CD14-positive monocyte (primary cell): ENCODE results near the gene RYR3. TPM values are rescaled to one million over a fixed set of nuclear protein-coding genes. Genes with fewer than 3 reads are reported as not detected.

ENCODE experiments used
- DNase-seq, 3 donors: peaks; one replicate each; pipeline ENCODE4 v3.0.0-alpha.2; 2011 to 2022
- H2AFZ ChIP-seq: 2 replicates; pipeline ENCODE4 v1.6.0; 2012; ENCODE audit warnings: mild to moderate bottlenecking, low read depth, low read length, inconsistent platforms; ENCODE audit not compliant: insufficient read depth, poor library complexity, severe bottlenecking
- H3K27ac ChIP-seq, 2 donors: 1 replicate in 1 of 2; 2 replicates in 1 of 2; pipeline ENCODE4 v1.5.1; 2012 to 2013; ENCODE audit warnings: low read length in 2 of 2, control low read depth in 1 of 2, inconsistent platforms in 1 of 2, low read depth in 1 of 2, mild to moderate bottlenecking in 1 of 2
- H3K27me3 ChIP-seq, 2 donors: one replicate each; pipeline versions ENCODE4 v1.6.0 to v1.6.1; 2011 to 2013; ENCODE audit warnings: low read length in 2 of 2; ENCODE audit not compliant: control insufficient read depth in 2 of 2, insufficient read depth in 2 of 2
- H3K36me3 ChIP-seq, 2 donors: replicated peaks in 1 of 2; 1 replicate in 1 of 2; 2 replicates in 1 of 2; pipeline versions ENCODE4 v1.5.1 to v1.6.1; 2012 to 2013; ENCODE audit warnings: low read length in 2 of 2, control low read depth in 1 of 2, inconsistent platforms in 1 of 2, mild to moderate bottlenecking in 1 of 2; ENCODE audit not compliant: insufficient read depth in 2 of 2, control insufficient read depth in 1 of 2
- H3K4me1 ChIP-seq, 2 donors: 1 replicate in 1 of 2; 2 replicates in 1 of 2; pipeline versions ENCODE4 v1.5.1 to v1.6.1; 2012 to 2013; ENCODE audit warnings: low read length in 2 of 2, control low read depth in 1 of 2, inconsistent platforms in 1 of 2, mild to moderate bottlenecking in 1 of 2, moderate library complexity in 1 of 2; ENCODE audit not compliant: insufficient read depth in 2 of 2, control insufficient read depth in 1 of 2
- H3K4me2 ChIP-seq: replicated peaks from 2 replicates; pipeline ENCODE3; 2012; ENCODE audit warnings: low read length, moderate library complexity, mild to moderate bottlenecking; ENCODE audit not compliant: poor library complexity, severe bottlenecking; ENCODE audit errors: extremely low read depth
- H3K4me3 ChIP-seq, 3 experiments: fragments of 200-600 bp in 1 of 3; sonication (generic) in 1 of 3; replicated peaks in 1 of 3; 1 replicate in 2 of 3; 2 replicates in 1 of 3; pipeline ENCODE4 v1.5.1; 2011 to 2013; ENCODE audit warnings: low read length in 3 of 3, mild to moderate bottlenecking in 3 of 3, control low read depth in 2 of 3, low read depth in 2 of 3, inconsistent platforms in 1 of 3, moderate library complexity in 1 of 3
- H3K79me2 ChIP-seq: 2 replicates; pipeline ENCODE4 v1.6.0; 2012; ENCODE audit warnings: mild to moderate bottlenecking, control low read depth, inconsistent platforms, low read length, moderate library complexity; ENCODE audit not compliant: insufficient read depth
- H3K9ac ChIP-seq: 2 replicates; pipeline ENCODE4 v1.6.0; 2017; ENCODE audit warnings: low read length, mild to moderate bottlenecking; ENCODE audit not compliant: insufficient read depth, poor library complexity, severe bottlenecking
- H3K9me3 ChIP-seq, 2 donors: replicated peaks in 1 of 2; 1 replicate in 1 of 2; 2 replicates in 1 of 2; pipeline versions ENCODE4 v1.5.1 to v1.6.1; 2012 to 2013; ENCODE audit warnings: low read length in 2 of 2, control low read depth in 1 of 2; ENCODE audit not compliant: control insufficient read depth in 1 of 2, insufficient read depth in 1 of 2
- H4K20me1 ChIP-seq: 2 replicates; pipeline ENCODE4 v1.6.0; 2012; ENCODE audit warnings: mild to moderate bottlenecking, low read length, control low read depth, moderate library complexity; ENCODE audit not compliant: insufficient read depth
- H3K27ac Mint-ChIP-seq, 7 donors: one replicate each; pipeline ENCODE4 v1.8.0; 2020; ENCODE audit warnings: mild to moderate bottlenecking in 7 of 7, mixed read lengths in 7 of 7, moderate library complexity in 6 of 7, inconsistent platforms in 2 of 7
- H3K27me3 Mint-ChIP-seq, 3 donors: one replicate each; pipeline ENCODE4 v1.8.0; 2021 to 2022; ENCODE audit warnings: low read depth in 3 of 3, mild to moderate bottlenecking in 3 of 3, mixed read lengths in 3 of 3, moderate library complexity in 3 of 3, inconsistent platforms in 1 of 3
- H3K36me3 Mint-ChIP-seq, 2 donors: one replicate each; pipeline ENCODE4 v1.8.0; 2020; ENCODE audit warnings: mixed read lengths in 2 of 2, inconsistent platforms in 1 of 2, mild to moderate bottlenecking in 1 of 2
- H3K4me1 Mint-ChIP-seq: one replicate; pipeline ENCODE4 v1.8.0; 2020; ENCODE audit warnings: mild to moderate bottlenecking, mixed read lengths
- H3K4me3 Mint-ChIP-seq, 2 donors: one replicate each; pipeline ENCODE4 v1.8.0; 2020; ENCODE audit warnings: mild to moderate bottlenecking in 2 of 2, mixed read lengths in 2 of 2, moderate library complexity in 1 of 2
- H3K9me3 Mint-ChIP-seq, 7 donors: one replicate each; pipeline ENCODE4 v1.8.0; 2020 to 2022; ENCODE audit warnings: mixed read lengths in 7 of 7, mild to moderate bottlenecking in 6 of 7, moderate library complexity in 6 of 7, inconsistent platforms in 2 of 7
- WGBS: methylation state at CpG from one replicate; pipeline ENCODE4 v1.1.5; 2013; ENCODE audit warnings: missing lambda C conversion rate; ENCODE audit not compliant: insufficient coverage; 5-methylcytosine and 5-hydroxymethylcytosine counted together
- intact Hi-C, 2 donors: fragments of 100-400 bp; cut with micrococcal nuclease; formaldehyde crosslinking; loops; one replicate each; pipeline versions ENCODE4 v1.15.0 to v1.15.1; 2023
- polyA plus RNA-seq, 3 donors: library from polyadenylated mRNA; depleted of rRNA in 1 of 3; unstranded in 2 of 3; stranded (reverse) in 1 of 3; fragments of 300-500 nt in 2 of 3; fragments of >200 nt in 1 of 3; fragmentation: Illumina TruSeq in 2 of 3; gene quantifications; 1 replicate in 2 of 3; 2 replicates in 1 of 3; pipeline ENCODE4 v1.2.3, GENCODE V29; 2012 to 2021
- TF ChIP-seq, protein P1 (sequence below): fragments of 200-600 bp; IDR thresholded peaks from one replicate; pipeline ENCODE4 v1.8.0; 2022; ENCODE audit warnings: antibody characterized with exemption, mild to moderate bottlenecking

RYR3 gene
- polyA plus RNA-seq, 3 donors, result not detected

DNA sequence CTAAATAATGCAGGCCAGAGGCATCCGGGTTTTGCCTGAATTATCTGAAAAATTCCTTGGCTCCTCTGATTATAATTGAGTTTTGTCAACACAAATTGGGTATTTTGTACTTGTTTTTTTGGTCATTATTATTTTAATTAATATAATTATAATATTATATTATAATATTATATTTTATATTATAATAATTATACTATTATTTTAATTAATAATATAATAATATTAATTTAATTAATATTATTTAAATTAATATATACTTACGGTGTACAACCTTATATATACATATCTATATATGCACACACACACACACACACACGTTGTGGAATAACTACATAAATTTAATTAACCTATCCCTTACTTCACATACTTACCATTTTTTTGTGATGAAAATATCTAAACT is 73.5 kb downstream of the RYR3 start:
- no peaks in the 10 kb centered on the region for H3K4me1 ChIP-seq
- Mint-ChIP-seq H3K27ac (no peak overlapping the region), H3K27me3 (peaks cover 0 to 8% (median 2%) of the 10 kb centered on the region in 3 donors), H3K9me3 (no peaks in the 10 kb centered on the region), H3K4me1 (no peaks in the 10 kb centered on the region), H3K4me3 (no peak overlapping the region), H3K36me3 (no peaks in the 10 kb centered on the region)
- WGBS, result no CpG with 5 or more reads among the region's 3 CpGs
- no peak overlapping the region for H3K9ac ChIP-seq
- H2AFZ ChIP-seq, result no peak overlapping the region
- no peak overlapping the region for H3K27ac ChIP-seq
- H3K36me3 ChIP-seq, result no peaks in the 10 kb centered on the region
- H3K4me3 ChIP-seq, result no peak overlapping the region
- H3K4me2 ChIP-seq, result no peak overlapping the region
- H3K9me3 ChIP-seq, result no peaks in the 10 kb centered on the region
- intact Hi-C loops, result no loop called here
- H3K27me3 ChIP-seq, result no peaks in the 10 kb centered on the region
- no peaks in the 10 kb centered on the region for H3K79me2 ChIP-seq
- DNase-seq, result no peak
- H4K20me1 ChIP-seq, result no peaks in the 10 kb centered on the region
- TF ChIP-seq, protein P1, sequence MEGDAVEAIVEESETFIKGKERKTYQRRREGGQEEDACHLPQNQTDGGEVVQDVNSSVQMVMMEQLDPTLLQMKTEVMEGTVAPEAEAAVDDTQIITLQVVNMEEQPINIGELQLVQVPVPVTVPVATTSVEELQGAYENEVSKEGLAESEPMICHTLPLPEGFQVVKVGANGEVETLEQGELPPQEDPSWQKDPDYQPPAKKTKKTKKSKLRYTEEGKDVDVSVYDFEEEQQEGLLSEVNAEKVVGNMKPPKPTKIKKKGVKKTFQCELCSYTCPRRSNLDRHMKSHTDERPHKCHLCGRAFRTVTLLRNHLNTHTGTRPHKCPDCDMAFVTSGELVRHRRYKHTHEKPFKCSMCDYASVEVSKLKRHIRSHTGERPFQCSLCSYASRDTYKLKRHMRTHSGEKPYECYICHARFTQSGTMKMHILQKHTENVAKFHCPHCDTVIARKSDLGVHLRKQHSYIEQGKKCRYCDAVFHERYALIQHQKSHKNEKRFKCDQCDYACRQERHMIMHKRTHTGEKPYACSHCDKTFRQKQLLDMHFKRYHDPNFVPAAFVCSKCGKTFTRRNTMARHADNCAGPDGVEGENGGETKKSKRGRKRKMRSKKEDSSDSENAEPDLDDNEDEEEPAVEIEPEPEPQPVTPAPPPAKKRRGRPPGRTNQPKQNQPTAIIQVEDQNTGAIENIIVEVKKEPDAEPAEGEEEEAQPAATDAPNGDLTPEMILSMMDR, result no peak

DNA sequence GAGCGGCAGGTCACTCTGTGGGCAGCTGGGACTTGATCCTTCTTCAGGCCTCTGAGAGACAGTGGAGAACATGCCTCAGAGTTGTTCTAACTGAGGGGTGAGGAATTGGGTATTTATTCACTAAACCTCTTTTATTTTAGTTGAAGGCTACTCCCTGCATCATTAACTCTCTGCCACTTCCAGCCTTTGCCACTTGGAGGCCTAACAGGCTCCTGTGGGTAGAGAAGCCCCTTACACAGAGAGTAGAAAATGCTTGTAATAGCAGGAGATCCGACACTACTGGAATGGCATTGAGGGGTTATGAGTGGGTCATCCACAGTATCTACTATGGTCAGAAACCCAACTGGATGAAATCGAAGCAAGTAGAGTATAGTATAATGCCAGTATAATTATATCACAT is 81.7 kb downstream of the RYR3 start:
- H2AFZ ChIP-seq, result no peak overlapping the region
- H3K9me3 ChIP-seq, result no peaks in the 10 kb centered on the region
- no peaks in the 10 kb centered on the region for H3K4me1 ChIP-seq
- Mint-ChIP-seq H3K27ac (no peak overlapping the region), H3K36me3 (no peaks in the 10 kb centered on the region), H3K9me3 (peaks cover 0 to 3% (median 0%) of the 10 kb centered on the region in 7 donors), H3K4me3 (no peak overlapping the region), H3K27me3 (peaks cover 0 to 3% (median 2%) of the 10 kb centered on the region in 3 donors), H3K4me1 (no peaks in the 10 kb centered on the region)
- H3K4me3 ChIP-seq, result no peak overlapping the region
- TF ChIP-seq, protein P1, result no peak
- intact Hi-C loops, result no loop called here
- WGBS, result 57% methylated on average over 1 of the region's 3 CpGs
- H3K27ac ChIP-seq, result no peak overlapping the region
- H3K36me3 ChIP-seq, result no peaks in the 10 kb centered on the region
- no peaks in the 10 kb centered on the region for H3K27me3 ChIP-seq
- H3K4me2 ChIP-seq, result no peak overlapping the region
- no peak for DNase-seq
- no peak overlapping the region for H3K9ac ChIP-seq
- H4K20me1 ChIP-seq, result no peaks in the 10 kb centered on the region
- no peaks in the 10 kb centered on the region for H3K79me2 ChIP-seq
